Measurements from ENCODE around the gene DLGAP1. TPM values are rescaled to one million over a fixed set of nuclear protein-coding genes. Genes with fewer than 3 reads are reported as not detected.

The DLGAP1 gene
- total RNA-seq, 1 donor from 2014 or later: 7.7 TPM

DNA sequence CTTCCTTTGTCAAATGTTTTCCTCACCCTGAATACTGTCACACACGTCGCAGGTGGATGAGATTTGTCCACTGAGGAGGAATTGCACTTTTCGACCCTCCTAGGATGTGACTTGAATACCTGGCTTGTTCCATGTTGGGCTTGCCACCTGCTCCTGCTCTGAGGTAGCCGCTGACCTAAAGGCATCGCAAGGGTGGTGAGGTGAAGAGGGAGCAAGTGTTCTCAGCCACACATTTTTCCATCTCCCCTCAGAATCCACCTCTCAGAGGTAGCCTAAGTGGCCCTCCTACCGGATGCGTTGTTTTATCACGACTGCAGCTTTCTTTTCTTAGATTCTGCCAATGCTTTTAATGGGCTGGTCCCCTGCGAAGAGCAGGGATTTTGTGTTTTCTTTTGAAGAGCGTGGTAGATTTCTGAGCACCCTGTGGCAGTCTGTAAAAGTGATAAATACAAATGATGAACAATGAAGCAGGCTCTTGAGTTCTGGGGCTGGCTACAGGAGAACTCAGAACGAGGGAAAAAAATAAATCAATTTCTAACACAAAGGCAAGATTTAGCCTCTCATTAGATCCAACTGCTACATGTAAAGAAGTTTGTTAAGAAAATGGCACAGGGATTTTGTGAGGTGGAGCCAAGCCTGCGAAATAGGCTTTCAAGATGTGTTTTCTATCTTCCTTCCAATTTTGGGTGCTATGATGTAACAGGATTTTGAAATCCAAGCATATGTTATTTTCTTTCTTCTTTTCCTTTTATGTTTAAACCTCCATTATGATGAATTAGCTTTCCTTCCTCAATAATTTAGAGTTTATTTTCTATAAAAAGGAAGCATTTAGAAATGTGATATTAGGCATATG is 618.4 kb downstream of the DLGAP1 start:
- H3K36me3 Mint-ChIP-seq (ENCODE audit: low read depth): peaks cover under 1% of the 10 kb centered on the region
- no peak overlapping the region for H3K4me3 Mint-ChIP-seq (ENCODE audit: unreplicated experiment)
- no peak for DNase-seq (ENCODE audit: low spot score)
- H3K27me3 Mint-ChIP-seq (ENCODE audit: low read depth): no peaks in the 10 kb centered on the region
- no peaks in the 10 kb centered on the region for H3K9me3 Mint-ChIP-seq (ENCODE audit: low read depth)
- H3K27ac Mint-ChIP-seq (ENCODE audit: unreplicated experiment): no peak overlapping the region
- H3K4me1 Mint-ChIP-seq (ENCODE audit: low read depth): no peaks in the 10 kb centered on the region
- TF ChIP-seq, protein P1, sequence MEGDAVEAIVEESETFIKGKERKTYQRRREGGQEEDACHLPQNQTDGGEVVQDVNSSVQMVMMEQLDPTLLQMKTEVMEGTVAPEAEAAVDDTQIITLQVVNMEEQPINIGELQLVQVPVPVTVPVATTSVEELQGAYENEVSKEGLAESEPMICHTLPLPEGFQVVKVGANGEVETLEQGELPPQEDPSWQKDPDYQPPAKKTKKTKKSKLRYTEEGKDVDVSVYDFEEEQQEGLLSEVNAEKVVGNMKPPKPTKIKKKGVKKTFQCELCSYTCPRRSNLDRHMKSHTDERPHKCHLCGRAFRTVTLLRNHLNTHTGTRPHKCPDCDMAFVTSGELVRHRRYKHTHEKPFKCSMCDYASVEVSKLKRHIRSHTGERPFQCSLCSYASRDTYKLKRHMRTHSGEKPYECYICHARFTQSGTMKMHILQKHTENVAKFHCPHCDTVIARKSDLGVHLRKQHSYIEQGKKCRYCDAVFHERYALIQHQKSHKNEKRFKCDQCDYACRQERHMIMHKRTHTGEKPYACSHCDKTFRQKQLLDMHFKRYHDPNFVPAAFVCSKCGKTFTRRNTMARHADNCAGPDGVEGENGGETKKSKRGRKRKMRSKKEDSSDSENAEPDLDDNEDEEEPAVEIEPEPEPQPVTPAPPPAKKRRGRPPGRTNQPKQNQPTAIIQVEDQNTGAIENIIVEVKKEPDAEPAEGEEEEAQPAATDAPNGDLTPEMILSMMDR (IDR thresholded peaks at IDR 0.05): no peak

DNA sequence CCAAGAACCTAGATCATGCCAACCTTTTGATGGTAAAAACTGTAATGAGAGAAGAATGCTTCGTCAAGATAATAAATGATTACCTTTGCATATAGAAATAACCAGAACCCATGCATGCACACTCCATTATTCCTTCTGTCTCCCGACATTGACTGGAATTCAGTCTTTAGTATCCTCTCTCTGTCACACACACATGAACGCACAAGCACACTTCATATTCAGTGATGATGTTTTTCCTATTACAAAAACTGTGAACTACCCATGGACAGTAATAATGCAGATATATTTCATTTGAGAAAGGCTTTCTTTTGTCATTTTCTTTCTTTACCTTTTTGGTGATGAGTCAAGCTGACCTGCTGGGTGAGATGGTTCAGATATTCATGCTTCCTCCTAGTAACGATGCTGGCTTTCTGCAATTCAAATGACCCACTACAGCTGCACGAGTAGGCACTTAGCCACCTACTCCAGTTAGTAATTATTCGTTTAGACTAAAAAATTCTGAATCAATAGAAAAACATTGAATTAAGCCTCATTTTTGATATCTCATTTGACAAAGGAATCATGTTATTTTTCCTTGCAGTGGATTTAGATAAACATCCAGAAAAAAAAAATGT is 623.0 kb downstream of the DLGAP1 start:
- Mint-ChIP-seq H3K4me3 (ENCODE audit: unreplicated experiment) (no peak overlapping the region), H3K4me1 (ENCODE audit: low read depth) (no peaks in the 10 kb centered on the region), H3K9me3 (ENCODE audit: low read depth) (no peaks in the 10 kb centered on the region), H3K27ac (ENCODE audit: unreplicated experiment) (no peak overlapping the region), H3K27me3 (ENCODE audit: low read depth) (no peaks in the 10 kb centered on the region), H3K36me3 (ENCODE audit: low read depth) (peaks cover 1% of the 10 kb centered on the region)
- DNase-seq (ENCODE audit: low spot score): no peak
- TF ChIP-seq, protein P1 (IDR thresholded peaks at IDR 0.05): no peak

DNA sequence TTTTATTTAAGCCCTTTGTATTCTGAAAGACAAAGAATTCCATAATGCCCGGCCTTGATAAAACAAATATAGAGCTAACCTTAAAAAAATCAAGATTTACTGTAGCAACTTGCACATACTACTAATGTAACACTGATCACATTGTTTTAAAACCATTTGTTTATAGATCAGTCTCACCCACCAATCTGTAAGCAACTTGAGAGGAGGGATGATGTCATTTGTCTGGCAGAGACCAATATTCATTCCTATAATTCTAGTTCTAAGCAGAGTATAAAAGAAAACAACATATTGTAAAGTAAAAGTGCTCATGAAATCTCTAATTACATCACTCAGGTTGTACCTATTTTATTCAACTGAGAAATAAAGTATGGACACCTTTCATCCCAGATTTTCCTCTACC is 624.5 kb downstream of the DLGAP1 start:
- Mint-ChIP-seq H3K36me3 (ENCODE audit: low read depth) (peaks cover 1% of the 10 kb centered on the region), H3K27me3 (ENCODE audit: low read depth) (no peaks in the 10 kb centered on the region), H3K4me3 (ENCODE audit: unreplicated experiment) (no peak overlapping the region), H3K9me3 (ENCODE audit: low read depth) (peaks cover 5% of the 10 kb centered on the region), H3K4me1 (ENCODE audit: low read depth) (no peaks in the 10 kb centered on the region), H3K27ac (ENCODE audit: unreplicated experiment) (no peak overlapping the region)
- TF ChIP-seq, protein P1 (IDR thresholded peaks at IDR 0.05): no peak
- DNase-seq (ENCODE audit: low spot score): no peak

DNA sequence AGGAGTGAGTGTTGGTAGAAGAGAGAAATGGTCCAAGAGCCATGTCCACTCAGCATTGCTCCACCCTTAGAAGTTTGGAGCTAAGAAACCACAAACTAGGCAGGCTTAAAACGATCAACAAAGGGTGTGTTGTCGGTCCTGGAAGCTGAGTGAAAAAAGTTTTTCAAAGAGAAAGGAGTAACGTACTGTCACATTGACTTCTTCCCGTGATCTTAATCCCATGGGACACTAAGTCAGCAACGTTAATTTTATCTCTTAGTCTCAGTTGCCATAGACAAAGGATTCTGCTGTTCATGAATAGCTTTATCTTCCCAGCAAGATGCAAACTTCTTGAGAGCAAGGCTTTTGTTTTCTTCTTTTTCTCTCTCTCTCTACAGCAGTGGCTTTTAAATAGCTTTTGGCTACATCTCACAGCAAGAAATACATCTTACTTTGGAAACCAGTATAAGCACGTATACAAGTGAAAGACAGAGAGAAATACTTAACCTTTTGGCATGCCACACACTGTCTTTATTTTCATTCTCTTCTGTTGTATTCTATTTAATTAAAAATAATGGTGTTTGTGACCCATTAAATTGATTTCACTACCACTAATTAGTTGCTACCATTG is 627.8 kb downstream of the DLGAP1 start:
- Mint-ChIP-seq H3K27me3 (ENCODE audit: low read depth) (no peaks in the 10 kb centered on the region), H3K4me3 (ENCODE audit: unreplicated experiment) (no peak overlapping the region), H3K27ac (ENCODE audit: unreplicated experiment) (no peak overlapping the region), H3K36me3 (ENCODE audit: low read depth) (peaks cover 1% of the 10 kb centered on the region), H3K9me3 (ENCODE audit: low read depth) (peaks cover 5% of the 10 kb centered on the region), H3K4me1 (ENCODE audit: low read depth) (no peaks in the 10 kb centered on the region)
- DNase-seq (ENCODE audit: low spot score): no peak
- TF ChIP-seq, protein P1 (IDR thresholded peaks at IDR 0.05): no peak

DNA sequence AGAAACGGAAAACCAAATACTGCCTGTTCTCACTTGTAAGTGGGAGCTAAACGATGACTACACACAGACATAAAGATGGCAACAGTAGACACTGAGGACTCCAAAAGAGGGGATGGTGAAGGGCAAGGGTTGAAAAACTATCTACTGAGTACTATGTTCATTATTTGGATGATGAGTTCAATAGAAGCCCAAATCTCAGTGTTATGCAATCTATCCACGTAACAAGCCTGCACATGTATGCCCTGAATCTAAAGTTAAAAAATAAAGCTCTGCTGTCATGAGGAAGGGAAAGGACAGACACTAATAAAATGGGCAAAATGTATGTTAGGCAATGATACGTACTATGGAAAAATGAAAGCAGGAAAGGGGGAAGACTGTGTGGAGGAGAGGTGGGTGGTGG is 629.1 kb downstream of the DLGAP1 start:
- H3K4me3 Mint-ChIP-seq (ENCODE audit: unreplicated experiment): no peak overlapping the region
- DNase-seq (ENCODE audit: low spot score): no peak
- H3K36me3 Mint-ChIP-seq (ENCODE audit: low read depth): no peaks in the 10 kb centered on the region
- no peak overlapping the region for H3K27ac Mint-ChIP-seq (ENCODE audit: unreplicated experiment)
- peaks cover 5% of the 10 kb centered on the region for H3K9me3 Mint-ChIP-seq (ENCODE audit: low read depth)
- H3K27me3 Mint-ChIP-seq (ENCODE audit: low read depth): no peaks in the 10 kb centered on the region
- no peaks in the 10 kb centered on the region for H3K4me1 Mint-ChIP-seq (ENCODE audit: low read depth)
- TF ChIP-seq, protein P1 (IDR thresholded peaks at IDR 0.05): no peak
